Esophagus squamous epithelium (tissue), 5 donors: ENCODE data around the gene MAP6D1. TPM values are rescaled to one million over a fixed set of nuclear protein-coding genes. Genes with fewer than 3 reads are reported as not detected.

Experiments used
- DNase-seq: peaks from one replicate; lab custom pipeline; 2025; lab: John Stamatoyannopoulos, UW
- H3K27ac ChIP-seq, 4 donors: fragments of 200-600 bp; sonication (generic); one replicate each; pipeline ENCODE4 v1.5.1; 2016 to 2019; ENCODE audit warnings: mild to moderate bottlenecking in 1 of 4
- H3K27me3 ChIP-seq, 4 donors: fragments of 200-600 bp; sonication (generic); 1 replicate in 3 of 4; 2 replicates in 1 of 4; pipeline versions ENCODE4 v1.5.1 to v1.6.0; 2017 to 2021; ENCODE audit warnings: antibody characterized with exemption in 1 of 4
- H3K36me3 ChIP-seq, 3 donors: fragments of 200-600 bp; sonication (generic); one replicate each; pipeline ENCODE4 v1.5.1; 2016 to 2019
- H3K4me1 ChIP-seq, 3 donors: fragments of 200-600 bp; sonication (generic); one replicate each; pipeline ENCODE4 v1.5.1; 2017 to 2019
- H3K4me3 ChIP-seq, 4 donors: fragments of 200-600 bp; sonication (generic); 1 replicate in 3 of 4; 2 replicates in 1 of 4; pipeline ENCODE4 v1.5.1; 2016 to 2019; ENCODE audit warnings: mild to moderate bottlenecking in 2 of 4, moderate library complexity in 1 of 4
- H3K9me3 ChIP-seq, 3 donors: fragments of 200-600 bp; sonication (generic); one replicate each; pipeline ENCODE4 v1.5.1; 2016 to 2019
- POLR2A ChIP-seq, 4 donors: fragments of 450-650 bp; IDR thresholded peaks; one replicate each; pipeline ENCODE4 v1.6.1; 2017; ENCODE audit warnings: antibody characterized with exemption in 4 of 4, mild to moderate bottlenecking in 4 of 4, moderate library complexity in 3 of 4
- WGBS, 2 donors: methylation state at CpG; one replicate each; pipeline ENCODE4 v1.1.5; 2018; 5-methylcytosine and 5-hydroxymethylcytosine counted together
- intact Hi-C: fragments of 100-400 bp; cut with DNase I; formaldehyde crosslinking; loops from one replicate; pipeline ENCODE4 v1.15.0; 2022
- total RNA-seq, 4 donors: library from RNA; depleted of rRNA; stranded (reverse); fragments of >200 nt; gene quantifications; one replicate each; pipeline ENCODE4 v1.1.0, GENCODE V29; 2016
- TF ChIP-seq, protein P1 (sequence below), 6 experiments: fragments of 450-650 bp in 4 of 6; fragments of 200-600 bp in 2 of 6; sonication (generic) in 2 of 6; IDR thresholded peaks; one replicate each; pipeline ENCODE4 v1.5.1; 2016 to 2019; ENCODE audit warnings: antibody characterized with exemption in 6 of 6, mild to moderate bottlenecking in 4 of 6, moderate library complexity in 4 of 6
- donor health status: DM: yes; HTN: yes; CAD: no.

Gene MAP6D1
- total RNA-seq, 4 donors from 2014 or later, result 2.0 to 5.1 (median 2.7) TPM; not detected in 1

DNA sequence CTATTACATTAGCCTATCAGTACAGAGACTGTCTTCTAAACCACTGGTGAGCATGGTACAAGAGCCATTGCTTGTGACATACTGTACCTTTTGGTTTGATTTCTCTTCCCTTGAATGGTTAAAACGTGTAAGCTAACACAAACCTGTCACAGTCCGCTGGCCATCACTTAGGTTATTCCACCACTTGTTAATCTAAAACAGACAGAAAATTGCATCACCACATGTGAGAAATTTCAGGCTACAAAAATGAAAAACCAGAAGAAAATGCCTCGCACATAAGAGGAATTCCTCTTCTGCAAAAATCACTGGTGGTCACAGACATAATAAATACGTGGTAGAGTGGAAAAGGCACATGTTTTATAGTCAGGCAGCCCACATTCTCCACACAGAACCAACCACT, 37.2 kb upstream of the MAP6D1 start:
- intact Hi-C loops, result no loop called here
- WGBS, 2 donors, result 86 to 92% methylated on average over 4 of the region's 4 CpGs
- no peak for DNase-seq
- Histone ChIP-seq H3K27ac (no peak overlapping the region), H3K4me1 (no peaks in the 10 kb centered on the region), H3K9me3 (no peaks in the 10 kb centered on the region), H3K36me3 (peaks cover 7 to 100% (median 37%) of the 10 kb centered on the region in 3 donors), H3K4me3 (no peak overlapping the region), H3K27me3 (no peaks in the 10 kb centered on the region)
- TF ChIP-seq POLR2A (IDR thresholded peaks at IDR 0.05), result no peak
- TF ChIP-seq, protein P1, sequence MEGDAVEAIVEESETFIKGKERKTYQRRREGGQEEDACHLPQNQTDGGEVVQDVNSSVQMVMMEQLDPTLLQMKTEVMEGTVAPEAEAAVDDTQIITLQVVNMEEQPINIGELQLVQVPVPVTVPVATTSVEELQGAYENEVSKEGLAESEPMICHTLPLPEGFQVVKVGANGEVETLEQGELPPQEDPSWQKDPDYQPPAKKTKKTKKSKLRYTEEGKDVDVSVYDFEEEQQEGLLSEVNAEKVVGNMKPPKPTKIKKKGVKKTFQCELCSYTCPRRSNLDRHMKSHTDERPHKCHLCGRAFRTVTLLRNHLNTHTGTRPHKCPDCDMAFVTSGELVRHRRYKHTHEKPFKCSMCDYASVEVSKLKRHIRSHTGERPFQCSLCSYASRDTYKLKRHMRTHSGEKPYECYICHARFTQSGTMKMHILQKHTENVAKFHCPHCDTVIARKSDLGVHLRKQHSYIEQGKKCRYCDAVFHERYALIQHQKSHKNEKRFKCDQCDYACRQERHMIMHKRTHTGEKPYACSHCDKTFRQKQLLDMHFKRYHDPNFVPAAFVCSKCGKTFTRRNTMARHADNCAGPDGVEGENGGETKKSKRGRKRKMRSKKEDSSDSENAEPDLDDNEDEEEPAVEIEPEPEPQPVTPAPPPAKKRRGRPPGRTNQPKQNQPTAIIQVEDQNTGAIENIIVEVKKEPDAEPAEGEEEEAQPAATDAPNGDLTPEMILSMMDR (IDR thresholded peaks at IDR 0.05), result no peak

- intact Hi-C loops, result no loop called here
- no peaks in the 10 kb centered on the region for H3K9me3 ChIP-seq
- TF ChIP-seq, protein P1 (IDR thresholded peaks at IDR 0.05), result no peak
- no peak for TF ChIP-seq POLR2A (IDR thresholded peaks at IDR 0.05)
- H3K27me3 ChIP-seq, result no peaks in the 10 kb centered on the region
- no peak overlapping the region for H3K4me3 ChIP-seq
- WGBS, 2 donors, result 88 to 91% methylated on average over 3 of the region's 3 CpGs
- no peak overlapping the region for H3K27ac ChIP-seq
- DNase-seq, result no peak
- peaks cover 7 to 95% (median 33%) of the 10 kb centered on the region in 3 donors for H3K36me3 ChIP-seq
- H3K4me1 ChIP-seq, result no peaks in the 10 kb centered on the region
These were observed 32.5 kb upstream of the MAP6D1 start for GRCh38 chr3:183857863-183858262.

GRCh38 chr3:183854318-183855035, 29.1 kb upstream of the MAP6D1 start:
- Histone ChIP-seq H3K27me3 (no peaks in the 10 kb centered on the region), H3K36me3 (peaks cover 4 to 93% (median 13%) of the 10 kb centered on the region in 3 donors), H3K9me3 (no peaks in the 10 kb centered on the region), H3K27ac (no peak overlapping the region), H3K4me1 (no peaks in the 10 kb centered on the region), H3K4me3 (no peak overlapping the region)
- no peak for TF ChIP-seq POLR2A (IDR thresholded peaks at IDR 0.05)
- TF ChIP-seq, protein P1 (IDR thresholded peaks at IDR 0.05), result no peak
- intact Hi-C loops, result no loop called here
- WGBS, 2 donors, result 85 to 91% methylated on average over 4 of the region's 4 CpGs
- no peak for DNase-seq

DNA sequence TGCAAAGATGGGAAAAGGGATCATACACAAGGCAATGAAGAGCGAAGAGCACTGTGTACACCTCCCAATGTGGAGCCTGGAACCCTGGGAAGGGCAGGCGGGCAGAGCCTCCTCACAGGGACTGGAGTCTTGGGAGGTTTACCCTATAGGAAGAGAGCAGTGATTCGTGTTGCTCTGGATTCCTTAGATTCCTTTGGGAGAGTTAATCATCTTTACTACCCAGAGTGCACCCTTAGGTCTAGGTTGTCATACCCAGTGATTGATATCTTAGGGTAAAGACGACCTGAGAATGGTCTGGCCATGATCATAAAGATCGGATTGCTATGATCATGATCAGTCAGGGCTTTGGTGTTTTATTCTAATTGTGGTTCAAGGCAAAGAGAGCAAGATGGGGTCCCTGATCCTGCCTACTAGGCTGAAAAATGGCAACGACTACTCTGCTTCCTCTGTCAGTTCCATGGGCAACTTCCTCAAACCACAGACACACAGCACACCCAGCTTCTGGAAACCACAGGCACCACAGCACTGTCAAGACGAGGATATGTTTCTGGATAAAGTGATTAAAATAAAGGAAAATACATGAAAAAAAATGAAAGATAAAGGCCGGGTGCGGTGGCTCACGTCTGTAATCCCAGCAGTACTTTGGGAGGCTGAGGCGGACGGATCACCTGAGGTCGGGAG, 20.4 kb upstream of the MAP6D1 start:
- Histone ChIP-seq H3K27me3 (no peaks in the 10 kb centered on the region), H3K27ac (peak overlapping the region in 2 of 4 donors; percentile 15 to 30), H3K4me1 (peaks cover 0 to 22% (median 5%) of the 10 kb centered on the region in 3 donors), H3K36me3 (peaks cover 0 to 97% (median 21%) of the 10 kb centered on the region in 3 donors), H3K9me3 (no peaks in the 10 kb centered on the region), H3K4me3 (no peak overlapping the region)
- TF ChIP-seq POLR2A (IDR thresholded peaks at IDR 0.05), result no peak
- TF ChIP-seq, protein P1 (IDR thresholded peaks at IDR 0.05), result no peak
- DNase-seq, result no peak
- 82 to 86% methylated on average over 11 to 13 of the region's 13 CpGs for WGBS, 2 donors
- intact Hi-C loops, result no loop called here

GRCh38 chr3:183845090-183845489, 19.7 kb upstream of the MAP6D1 start:
- no peak overlapping the region for H3K4me3 ChIP-seq
- intact Hi-C loops, result no loop called here
- H3K27me3 ChIP-seq, result no peaks in the 10 kb centered on the region
- WGBS, 2 donors, result 44 to 53% methylated on average over 4 of the region's 4 CpGs
- TF ChIP-seq POLR2A (IDR thresholded peaks at IDR 0.05), result no peak
- no peak for DNase-seq
- H3K27ac ChIP-seq, result peak overlapping the region in 2 of 4 donors; percentile 15 to 30
- H3K36me3 ChIP-seq, result peaks cover 0 to 97% (median 24%) of the 10 kb centered on the region in 3 donors
- H3K4me1 ChIP-seq, result peaks cover 0 to 22% (median 5%) of the 10 kb centered on the region in 3 donors
- no peaks in the 10 kb centered on the region for H3K9me3 ChIP-seq
